ENCODE results near the gene SSH3. TPM values are rescaled to one million over a fixed set of nuclear protein-coding genes. Genes with fewer than 3 reads are reported as not detected.

The SSH3 gene
- total RNA-seq, 2 donors from 2014 or later, result 16.2 to 30.6 TPM

- Histone ChIP-seq H3K4me3 (no peak overlapping the region), H3K36me3 (replicated peaks in 1 of 2; ENCODE audit: insufficient read depth in 1 of 2, low read depth in 2 of 2) (peaks cover 0 to 7% of the 10 kb centered on the region in 2 donors), H3K27ac (no peak overlapping the region), H3K9me3 (no peaks in the 10 kb centered on the region), H3K4me1 (peaks cover 17% of the 10 kb centered on the region), H3K27me3 (no peaks in the 10 kb centered on the region)
- intact Hi-C loops (cut with DNase I), result no loop called here
- ATAC-seq (no peak), DNase-seq (no peak)
- TF ChIP-seq POLR2A (IDR thresholded peaks at IDR 0.05), result no peak
- TF ChIP-seq CTCF (IDR thresholded peaks at IDR 0.05), result no peak
- 93 to 96% methylated on average over 8 to 11 of the region's 11 CpGs for WGBS, 2 donors
Measured at GRCh38 chr11:67309166-67309565, 5.8 kb downstream of the SSH3 start.

- ATAC-seq (no peak), DNase-seq (no peak)
- H3K4me1 ChIP-seq, result peaks cover 12% of the 10 kb centered on the region
- no peak overlapping the region for H3K4me3 ChIP-seq
- no peak overlapping the region for H3K27ac ChIP-seq
- 93 to 96% methylated on average over 4 to 14 of the region's 14 CpGs for WGBS, 2 donors
- H3K36me3 ChIP-seq (replicated peaks in 1 of 2; ENCODE audit: insufficient read depth in 1 of 2, low read depth in 2 of 2), result peaks cover 0 to 7% of the 10 kb centered on the region in 2 donors
- TF ChIP-seq CTCF (IDR thresholded peaks at IDR 0.05) (no peak), POLR2A (IDR thresholded peaks at IDR 0.05) (no peak)
- no peaks in the 10 kb centered on the region for H3K9me3 ChIP-seq
- no peaks in the 10 kb centered on the region for H3K27me3 ChIP-seq
- intact Hi-C loops (cut with DNase I), result loop anchor here (5.0 kb wide), 1 partner anchor 32 kb away; no protein-coding TSS in a partner anchor
Measured at GRCh38 chr11:67309661-67310061, 6.3 kb downstream of the SSH3 start.

GRCh38 chr11:67310246-67311050, 7.1 kb downstream of the SSH3 start:
- intact Hi-C loops (cut with DNase I), result loop anchor here (5.0 kb wide), 1 partner anchor 33 kb away; no protein-coding TSS in a partner anchor
- H3K4me1 ChIP-seq, result peaks cover 6% of the 10 kb centered on the region
- peaks cover 0 to 7% of the 10 kb centered on the region in 2 donors for H3K36me3 ChIP-seq (replicated peaks in 1 of 2; ENCODE audit: insufficient read depth in 1 of 2, low read depth in 2 of 2)
- no peak for TF ChIP-seq CTCF (IDR thresholded peaks at IDR 0.05)
- no peak for TF ChIP-seq POLR2A (IDR thresholded peaks at IDR 0.05)
- DNase-seq, result no peak
- H3K4me3 ChIP-seq, result no peak overlapping the region
- WGBS, 2 donors, result 88 to 91% methylated on average over 7 to 19 of the region's 19 CpGs
- no peak for ATAC-seq
- H3K9me3 ChIP-seq, result no peaks in the 10 kb centered on the region
- no peaks in the 10 kb centered on the region for H3K27me3 ChIP-seq
- no peak overlapping the region for H3K27ac ChIP-seq

GRCh38 chr11:67311051-67311555, 7.8 kb downstream of the SSH3 start:
- intact Hi-C loops (cut with DNase I), result loop anchor here (5.0 kb wide), 1 partner anchor 34 kb away; no protein-coding TSS in a partner anchor
- DNase-seq, result no peak
- H3K4me3 ChIP-seq, result no peak overlapping the region
- H3K27me3 ChIP-seq, result no peaks in the 10 kb centered on the region
- ATAC-seq, result no peak
- H3K27ac ChIP-seq, result no peak overlapping the region
- 88% methylated on average over 18 of the region's 18 CpGs for WGBS, 2 donors
- peaks cover 0 to 7% of the 10 kb centered on the region in 2 donors for H3K36me3 ChIP-seq (replicated peaks in 1 of 2; ENCODE audit: insufficient read depth in 1 of 2, low read depth in 2 of 2)
- TF ChIP-seq POLR2A (IDR thresholded peaks at IDR 0.05), result no peak
- no peak for TF ChIP-seq CTCF (IDR thresholded peaks at IDR 0.05)
- H3K9me3 ChIP-seq, result no peaks in the 10 kb centered on the region
- H3K4me1 ChIP-seq, result peaks cover 4% of the 10 kb centered on the region
